Bronchial epithelial cell (primary cell): ENCODE measurements around the gene FGFR2. TPM values are rescaled to one million over a fixed set of nuclear protein-coding genes. Genes with fewer than 3 reads are reported as not detected.

ENCODE experiments used
- DNase-seq: peaks from one replicate; pipeline ENCODE4 v3.0.0-alpha.2; 2010; ENCODE audit warnings: low read depth
- FAIRE-seq: peaks from 2 replicates; lab custom pipeline; 2011; peaks lifted over from hg19 to GRCh38; lab: Jason Lieb, UNC
- H3K27me3 ChIP-seq: 2 replicates; pipeline ENCODE4 v1.5.1; 2011; ENCODE audit warnings: low read length; ENCODE audit not compliant: control insufficient read depth, insufficient read depth
- H3K36me3 ChIP-seq: 2 replicates; pipeline ENCODE4 v1.5.1; 2011; ENCODE audit warnings: low read length; ENCODE audit not compliant: control insufficient read depth, insufficient read depth
- H3K4me3 ChIP-seq: 2 replicates; pipeline ENCODE4 v1.5.1; 2011; ENCODE audit warnings: mild to moderate bottlenecking, low read depth, low read length, control low read depth
- CTCF ChIP-seq: IDR thresholded peaks from 2 replicates; pipeline ENCODE4 v1.5.1; 2011; ENCODE audit warnings: mild to moderate bottlenecking, moderate library complexity, low read length, control low read depth, inconsistent platforms; ENCODE audit not compliant: insufficient read depth, severe bottlenecking
- total RNA-seq: library from RNA; depleted of rRNA; stranded (reverse); fragments of >200 nt; gene quantifications from 2 replicates; pipeline ENCODE4 v1.2.1, GENCODE V29; 2014

Gene FGFR2
- total RNA-seq, 1 donor from 2014 or later, result 16.8 TPM

DNA sequence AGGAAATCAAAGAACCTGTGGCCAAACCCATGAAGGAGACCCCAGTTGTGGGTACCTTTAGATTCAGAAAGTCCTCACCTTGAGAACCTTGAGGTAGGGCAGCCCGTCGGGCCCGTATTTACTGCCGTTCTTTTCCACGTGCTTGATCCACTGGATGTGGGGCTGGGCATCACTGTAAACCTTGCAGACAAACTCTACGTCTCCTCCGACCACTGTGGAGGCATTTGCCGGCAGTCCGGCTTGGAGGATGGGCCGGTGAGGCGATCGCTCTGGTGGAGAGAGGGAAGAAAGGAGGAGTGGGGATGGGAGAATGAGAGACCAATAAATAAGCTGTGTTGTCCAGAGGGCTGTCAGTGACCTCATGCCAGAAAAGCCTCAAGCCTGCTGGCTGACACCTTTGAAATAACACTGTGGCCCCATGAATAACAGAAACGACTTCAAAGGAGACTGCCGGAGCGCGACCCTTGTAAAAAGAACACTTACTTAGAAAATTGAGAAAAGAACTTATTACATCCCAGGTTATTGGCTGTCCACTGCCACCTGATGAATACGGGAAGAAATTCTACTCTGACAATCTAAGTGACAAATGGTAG, 78.2 kb downstream of the FGFR2 start:
- no peak overlapping the region for H3K4me3 ChIP-seq
- FAIRE-seq (no peak), DNase-seq (no peak)
- TF ChIP-seq CTCF, result no peak
- no peaks in the 10 kb centered on the region for H3K27me3 ChIP-seq
- peaks cover 1% of the 10 kb centered on the region for H3K36me3 ChIP-seq

DNA sequence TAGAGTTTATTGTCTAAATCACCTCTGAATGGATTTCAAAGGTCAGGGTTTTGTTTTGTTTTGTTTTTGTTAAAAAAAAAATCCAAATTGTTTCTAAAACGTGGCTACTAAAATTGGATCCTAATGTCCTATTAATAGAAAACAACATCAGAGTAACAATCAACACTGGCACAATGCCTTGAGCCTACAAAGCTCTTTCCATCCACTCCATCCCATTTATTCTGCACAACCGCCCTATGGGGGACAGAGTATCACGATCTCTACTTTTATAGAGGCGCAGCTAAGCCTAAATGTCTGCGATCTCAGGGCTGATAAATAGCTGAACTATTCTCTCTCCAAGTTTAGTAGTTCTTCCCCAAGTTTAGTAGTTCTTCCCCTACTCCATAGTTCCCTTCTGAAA, 78.8 kb downstream of the FGFR2 start:
- Histone ChIP-seq H3K36me3 (peaks cover 4% of the 10 kb centered on the region), H3K27me3 (no peaks in the 10 kb centered on the region), H3K4me3 (no peak overlapping the region)
- TF ChIP-seq CTCF, result no peak
- FAIRE-seq (no peak), DNase-seq (no peak)

DNA sequence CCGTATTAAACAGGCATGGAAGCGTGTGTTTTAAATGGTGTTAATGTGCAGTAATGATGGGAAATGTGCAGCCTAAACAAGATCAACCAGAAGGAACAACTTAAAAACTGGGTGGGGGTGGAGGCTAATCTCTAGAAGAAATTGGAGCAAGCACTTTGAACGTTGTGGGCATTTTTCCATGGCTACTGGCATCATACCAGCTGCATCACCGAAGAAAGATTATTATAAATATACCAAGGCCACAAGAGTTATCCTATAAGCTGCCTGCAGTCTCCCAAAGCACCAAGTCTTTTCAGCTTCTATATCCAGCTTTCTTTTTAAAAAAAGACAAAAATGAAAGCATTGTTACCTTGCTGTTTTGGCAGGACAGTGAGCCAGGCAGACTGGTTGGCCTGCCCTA, 79.9 kb downstream of the FGFR2 start:
- TF ChIP-seq CTCF, result no peak
- Histone ChIP-seq H3K36me3 (peaks cover 4% of the 10 kb centered on the region), H3K4me3 (no peak overlapping the region), H3K27me3 (no peaks in the 10 kb centered on the region)
- DNase-seq (no peak), FAIRE-seq (no peak)

DNA sequence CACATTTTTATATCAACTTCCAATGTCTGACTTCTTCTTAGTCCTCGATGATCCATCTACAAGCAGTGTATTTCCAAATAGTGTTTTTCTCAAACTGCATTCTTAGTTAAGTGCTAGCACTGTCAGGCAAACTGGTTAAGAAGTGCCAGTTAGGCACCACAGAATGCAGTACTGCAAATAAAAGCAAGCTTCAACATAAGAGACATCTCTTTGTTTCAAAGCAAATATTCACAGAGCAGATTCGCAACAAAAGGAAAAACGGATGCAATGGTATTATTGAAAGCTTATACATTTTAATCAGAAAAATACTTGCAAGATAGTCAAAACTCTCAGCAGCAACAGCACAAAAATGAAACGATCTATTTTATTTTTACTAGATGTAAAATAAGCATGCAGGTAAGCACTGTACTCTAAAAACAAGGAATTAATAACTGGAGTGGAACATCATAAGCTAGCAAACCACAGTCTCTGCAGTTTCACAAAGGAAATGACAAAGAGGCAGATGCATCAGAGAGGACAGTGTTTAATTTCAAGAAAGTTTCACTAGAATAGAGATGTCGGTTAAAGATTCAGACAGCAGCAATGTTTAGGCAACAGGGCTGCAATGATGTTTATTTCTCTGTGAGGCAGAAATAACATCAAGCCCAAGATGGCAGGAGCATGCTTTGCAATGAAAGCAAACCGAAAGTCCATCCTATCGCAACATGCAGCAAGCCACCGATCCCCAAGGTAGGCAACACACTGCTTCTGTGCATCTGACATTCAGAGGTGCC, 82.0 kb downstream of the FGFR2 start:
- Histone ChIP-seq H3K4me3 (no peak overlapping the region), H3K27me3 (no peaks in the 10 kb centered on the region), H3K36me3 (peaks cover 4% of the 10 kb centered on the region)
- FAIRE-seq, result no peak
- no peak for TF ChIP-seq CTCF
- DNase-seq, result no peak

DNA sequence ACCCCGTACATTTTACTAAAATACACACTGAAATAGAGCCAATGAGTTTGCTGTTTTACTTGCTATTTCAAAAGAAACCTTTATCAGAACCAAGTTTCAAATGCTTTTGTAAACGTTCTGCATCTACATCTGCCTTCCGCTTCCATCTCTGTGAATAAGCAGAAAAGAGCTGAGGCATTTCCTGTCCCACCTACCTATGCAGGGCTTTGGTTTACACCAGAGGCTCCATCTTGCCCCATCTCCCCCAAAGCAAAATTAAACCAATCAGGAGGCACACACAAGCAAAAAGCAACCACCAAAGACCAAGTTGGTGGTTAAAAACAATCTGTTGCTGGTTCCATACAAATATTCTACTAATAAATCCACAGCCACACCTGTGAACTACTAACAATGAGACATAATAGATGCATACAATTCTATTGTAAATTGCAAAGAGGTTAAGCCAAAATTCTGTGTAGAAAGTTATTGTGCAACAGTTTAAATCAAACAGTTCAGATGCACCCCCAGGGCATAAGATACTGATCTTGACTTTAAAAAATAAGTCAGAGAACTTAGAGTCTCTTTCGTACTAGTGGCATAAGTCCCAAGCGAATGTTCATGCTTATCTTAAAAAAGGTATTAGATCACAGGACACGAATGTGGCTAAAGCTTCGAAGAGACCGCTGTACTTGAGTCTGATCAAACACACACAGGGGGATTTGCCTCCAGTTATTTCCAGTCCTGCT, 83.9 kb downstream of the FGFR2 start:
- no peak for TF ChIP-seq CTCF
- FAIRE-seq, result no peak
- Histone ChIP-seq H3K27me3 (no peaks in the 10 kb centered on the region), H3K4me3 (no peak overlapping the region), H3K36me3 (peaks cover 2% of the 10 kb centered on the region)
- DNase-seq, result no peak
